HG03439 (cell line): ENCODE results near the gene ADAP1.
"Not testable (repeated sequence)": the region's sequence is repeated elsewhere in the genome, so short reads cannot be mapped to it uniquely, and the experiment has no call there.

Experiments used
- ATAC-seq: cut with Tn5 transposase; IDR thresholded peaks from one replicate; pipeline ENCODE4 v1.9.1; 2021; ENCODE audit warnings: mild to moderate bottlenecking, moderate library complexity; ENCODE audit not compliant: unreplicated experiment

The ADAP1 gene

DNA sequence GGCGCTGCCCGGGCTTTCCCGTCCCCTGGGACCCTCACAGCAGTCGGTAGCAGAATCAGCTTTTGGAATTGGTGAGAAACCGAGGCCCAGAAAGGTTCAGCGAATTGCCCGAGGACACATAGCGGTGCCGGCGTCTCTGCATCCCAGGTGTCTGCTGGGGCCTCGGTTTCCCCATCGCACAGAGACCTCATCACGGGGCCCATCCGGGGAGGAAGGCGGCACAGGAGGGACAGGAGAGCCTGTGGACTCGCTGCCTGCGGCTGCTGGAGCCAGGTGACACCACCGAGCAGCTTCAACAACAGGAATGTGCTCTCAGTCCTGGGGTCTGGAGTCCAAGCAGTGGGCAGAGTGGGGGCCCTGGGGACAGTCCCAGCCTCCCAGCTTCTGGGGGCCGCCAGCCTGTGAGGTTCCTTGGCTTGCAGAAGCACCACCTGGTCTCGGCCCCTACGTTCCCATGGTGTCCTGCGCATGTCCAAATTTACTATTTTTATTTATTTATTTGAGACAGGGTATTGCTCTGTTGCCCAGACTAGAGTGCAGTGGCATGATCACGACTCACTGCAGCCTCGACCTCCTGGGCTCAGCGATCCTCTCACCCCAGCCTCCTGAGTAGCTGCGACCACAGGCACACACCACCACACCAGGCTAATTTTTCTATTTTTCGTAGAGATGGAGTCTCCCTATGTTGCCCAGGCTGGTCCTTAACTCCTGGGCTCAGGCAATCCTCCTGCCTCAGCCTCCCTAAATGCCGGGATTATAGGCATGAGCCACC lies 21.4 kb upstream of the ADAP1 start:
- ATAC-seq = no peak

DNA sequence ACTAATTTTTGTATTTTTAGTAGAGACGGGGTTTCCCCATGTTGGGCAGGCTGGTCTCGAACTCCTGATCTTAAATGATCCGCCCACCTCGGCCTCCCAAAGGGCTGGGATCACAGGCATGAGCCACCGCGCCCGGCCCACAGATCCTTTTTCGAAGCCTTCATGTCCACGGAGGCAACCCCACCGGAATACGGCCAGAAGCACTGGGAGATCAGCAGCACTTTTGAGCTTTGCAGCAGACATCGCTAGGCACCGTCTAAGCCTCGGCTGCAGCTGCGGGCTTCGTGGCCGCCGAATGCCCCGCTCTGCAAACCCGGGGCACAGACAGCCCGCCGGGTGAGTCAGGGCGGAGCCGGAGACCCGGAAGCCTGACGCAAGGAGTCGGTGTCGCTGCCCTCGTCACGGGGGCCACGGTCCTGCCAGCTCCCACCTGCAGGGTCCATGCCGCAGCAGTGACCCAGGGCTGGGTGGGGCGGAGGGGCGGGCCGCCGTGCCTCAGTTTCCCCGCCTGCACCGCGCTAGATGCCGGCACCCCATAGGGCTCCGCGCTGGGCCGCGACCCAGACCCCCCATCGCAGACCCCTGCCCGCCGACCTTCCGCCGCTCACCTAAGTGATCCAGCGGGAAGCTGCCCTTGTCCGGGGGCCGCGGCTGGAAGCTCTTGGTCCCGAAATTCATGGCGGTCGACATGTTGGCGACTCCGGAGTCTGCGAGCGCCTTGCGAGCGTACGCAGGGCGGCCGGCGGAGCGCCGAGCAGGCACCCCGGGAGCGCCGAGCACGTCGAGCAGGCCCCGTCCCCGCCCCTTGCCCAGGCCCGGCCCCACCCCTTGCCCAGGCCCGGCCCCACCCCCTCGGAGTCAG lies 20.6 kb upstream of the ADAP1 start, which contains the start of gene COX19:
Gene COX19, minus strand, starts transcription at position 730 of the 862 bp plus-strand sequence. Its CDS starts 40 bp downstream, at position 690.
- peak; percentile 72 for ATAC-seq

DNA sequence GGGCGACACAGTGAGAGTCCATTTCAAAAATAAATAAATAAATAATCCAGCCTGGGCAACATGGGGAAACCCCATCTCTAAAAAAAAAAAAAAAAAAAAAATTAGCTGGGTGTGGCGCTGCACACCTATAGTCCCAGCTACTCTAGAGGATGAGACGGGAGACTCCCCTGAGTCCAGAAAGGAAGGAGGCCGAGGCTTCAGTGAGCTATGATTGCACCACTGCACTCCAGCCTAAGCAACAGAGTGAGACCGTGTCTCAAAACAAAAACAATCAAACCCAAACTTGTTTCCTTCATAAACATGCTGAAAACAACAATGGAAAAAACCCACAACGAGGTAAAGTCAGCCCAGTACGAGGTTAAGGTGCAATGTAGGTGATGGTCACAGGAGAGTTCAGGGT lies 19.7 kb upstream of the ADAP1 start:
- no peak for ATAC-seq

DNA sequence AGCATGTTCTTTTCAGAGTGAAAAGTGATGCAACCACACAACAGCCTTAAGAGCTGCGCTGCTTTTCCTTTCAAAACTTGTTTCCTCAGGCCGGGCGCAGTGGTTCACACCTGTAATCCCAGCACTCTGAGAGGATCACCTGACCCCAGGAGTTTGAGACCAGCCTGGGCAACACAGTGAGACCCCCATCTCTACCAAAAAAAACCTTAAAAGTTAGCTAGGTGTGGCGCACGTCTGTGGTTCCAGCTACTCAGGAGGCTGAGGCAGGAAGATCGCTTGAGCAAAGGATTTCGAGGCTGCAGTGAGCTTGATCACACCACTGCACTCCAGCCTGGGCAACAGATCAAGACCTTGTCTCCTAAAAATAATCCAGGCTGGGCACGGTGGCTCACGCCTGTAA lies 18.8 kb upstream of the ADAP1 start:
- ATAC-seq = no peak

DNA sequence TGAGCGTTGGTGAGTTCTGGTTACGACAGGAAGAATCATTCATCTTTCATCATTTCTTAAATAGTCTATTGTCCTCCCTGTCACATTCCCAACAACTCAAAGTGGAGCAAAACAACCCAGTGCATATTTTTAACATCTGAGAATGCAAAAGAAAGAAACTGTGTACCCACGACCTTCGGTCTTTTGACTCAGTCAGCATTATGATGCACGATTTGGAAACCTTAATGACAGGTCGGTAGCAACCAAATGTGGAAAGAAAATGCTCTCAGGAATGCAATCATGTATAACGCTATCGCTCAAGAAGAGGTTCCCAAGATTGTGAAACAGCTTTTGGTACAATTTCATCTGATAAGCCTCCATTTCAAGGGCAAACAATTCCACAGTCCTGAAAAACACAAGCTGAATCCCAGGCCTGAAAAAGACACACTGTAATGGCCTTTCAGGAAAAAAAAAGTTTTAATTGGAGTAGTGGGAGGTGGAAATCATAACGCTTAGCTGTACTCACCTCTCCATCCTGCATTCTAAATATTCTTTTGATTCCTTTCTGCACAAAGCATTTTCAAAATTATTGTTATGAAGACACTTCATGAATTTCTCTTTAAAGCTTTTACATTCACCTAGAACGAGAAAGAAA lies 18.3 kb upstream of the ADAP1 start:
- no peak for ATAC-seq

DNA sequence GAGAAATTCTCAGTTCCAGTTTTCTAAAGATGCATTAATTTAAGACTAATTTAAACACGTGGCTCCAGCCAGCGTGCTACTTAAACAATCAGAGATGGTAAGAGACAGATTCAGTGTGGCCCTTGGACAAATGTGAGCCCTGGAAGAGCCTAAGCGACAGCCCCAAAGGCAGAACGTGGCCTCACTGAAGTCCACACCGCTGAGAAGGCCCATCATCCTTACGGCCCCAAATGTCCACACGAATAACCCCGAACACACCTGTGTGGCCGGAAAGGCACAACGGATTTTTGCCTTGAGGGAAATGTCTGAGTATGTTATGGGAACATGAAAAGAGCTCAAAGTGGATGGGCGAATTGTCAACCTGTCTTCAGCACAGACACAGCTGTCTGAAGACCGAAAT lies 17.6 kb upstream of the ADAP1 start:
- ATAC-seq = no peak

DNA sequence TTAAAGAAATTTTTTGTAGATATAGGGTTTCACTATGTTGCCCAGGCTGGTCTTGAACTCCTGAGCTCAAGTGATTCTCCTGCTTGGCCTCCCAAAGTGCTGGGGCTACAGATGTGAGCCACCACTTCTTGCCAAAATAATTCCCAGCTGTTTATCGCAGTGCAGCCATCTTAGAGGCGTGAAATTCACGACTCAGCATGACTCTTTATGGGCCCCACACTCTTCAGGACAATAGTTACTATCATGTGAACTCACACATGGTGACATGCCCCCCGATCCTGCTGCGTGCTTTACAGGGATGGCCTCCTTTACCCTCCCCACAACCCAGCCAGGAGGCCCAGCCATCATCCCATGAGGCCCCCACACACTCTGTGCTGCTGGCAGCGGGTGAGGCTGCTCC lies 16.3 kb upstream of the ADAP1 start:
- ATAC-seq = no peak

DNA sequence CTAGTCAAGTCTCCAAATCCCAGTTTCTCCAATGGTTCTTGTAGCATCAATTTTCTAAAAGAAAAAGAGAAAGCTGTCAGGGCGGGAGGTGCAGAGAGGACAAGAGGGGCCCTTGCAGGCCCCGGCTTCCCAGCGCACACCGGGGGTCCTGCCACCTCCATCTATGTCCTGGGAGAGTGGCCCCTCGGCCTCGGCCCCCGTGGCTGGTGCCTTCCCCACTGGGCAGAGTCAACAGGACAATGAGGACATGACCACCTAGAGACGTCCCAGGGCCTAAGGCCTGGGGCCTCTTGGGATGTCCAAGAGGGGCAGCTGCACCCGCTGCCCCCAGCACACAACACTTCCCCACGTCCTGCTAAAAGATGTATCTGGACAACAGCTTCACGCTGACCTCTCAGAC lies 14.9 kb upstream of the ADAP1 start:
- ATAC-seq = no peak

DNA sequence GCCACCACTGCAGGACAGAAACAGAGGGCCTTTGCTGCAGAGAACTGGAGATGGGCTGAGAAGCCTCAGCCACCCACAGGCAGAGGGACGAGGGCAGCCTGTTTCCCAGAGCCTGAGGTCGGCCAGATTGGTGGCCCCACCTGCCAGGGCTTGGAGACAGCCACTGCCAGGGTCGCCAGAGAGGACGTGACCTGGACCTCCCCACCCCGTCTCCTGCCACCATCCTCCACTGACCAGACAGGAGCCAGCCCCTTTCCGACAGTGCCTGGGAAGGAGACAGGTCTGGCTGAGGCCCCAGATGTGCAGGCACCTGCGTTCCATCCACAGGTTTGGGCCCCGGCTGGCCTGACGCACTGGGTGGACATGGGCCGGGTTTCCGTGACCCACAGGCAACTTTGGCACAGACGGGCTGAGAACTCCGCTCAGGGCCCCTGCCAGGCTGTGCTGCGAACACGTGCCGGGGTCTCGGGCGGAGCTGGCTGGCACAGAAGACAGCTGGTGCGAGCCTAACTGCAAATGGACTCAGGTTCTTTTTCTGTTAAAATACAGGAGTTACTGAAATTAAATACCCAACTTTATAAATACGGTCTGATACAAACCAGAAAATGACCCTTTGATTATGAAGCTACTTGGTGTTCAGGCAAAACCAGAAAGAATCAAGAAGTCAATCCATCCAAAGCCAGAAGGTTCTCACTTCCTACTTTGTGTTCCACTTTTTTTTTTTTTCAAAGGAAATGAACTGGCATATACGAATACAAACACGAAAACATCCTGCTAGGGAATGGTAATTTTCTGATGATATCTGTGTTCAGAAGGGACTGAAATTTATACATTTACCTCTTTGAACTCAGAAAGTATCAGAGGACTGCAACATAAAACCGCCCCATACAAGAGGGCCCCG lies 14.0 kb upstream of the ADAP1 start:
- no peak for ATAC-seq

DNA sequence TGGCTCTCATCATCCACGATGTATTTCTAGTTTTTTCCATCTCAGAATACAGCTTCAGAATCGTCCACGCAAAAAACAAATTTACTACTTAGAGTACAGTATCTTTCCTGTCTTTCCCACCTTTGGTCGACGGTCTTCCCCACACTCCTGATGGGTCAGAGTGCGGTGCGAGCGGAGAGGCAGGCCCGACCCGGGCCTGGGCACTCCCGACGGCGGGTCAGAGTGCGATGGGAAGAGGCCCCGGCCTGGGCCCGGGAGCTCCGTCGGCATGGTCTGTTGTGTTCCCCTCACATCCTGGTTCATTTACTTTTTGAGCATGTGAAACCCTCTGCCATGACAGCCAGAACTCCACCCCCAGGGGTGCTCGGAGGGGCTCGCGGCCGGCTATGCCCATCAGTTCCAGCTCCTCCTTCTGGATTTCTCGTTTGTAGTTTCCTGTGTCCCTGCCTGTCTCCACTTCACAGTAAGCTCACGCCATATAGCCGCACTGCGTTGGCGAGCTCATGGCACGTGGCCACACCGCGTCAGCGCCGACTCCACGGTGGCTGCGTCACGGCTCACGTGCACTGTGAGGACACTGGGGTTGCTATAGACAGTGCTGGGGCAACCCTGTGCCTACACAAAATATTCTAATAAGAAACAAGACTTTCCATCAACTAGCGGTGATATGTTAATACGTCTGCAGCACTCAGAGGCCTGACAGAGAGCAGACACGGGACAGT lies 13.0 kb upstream of the ADAP1 start:
- ATAC-seq = no peak

DNA sequence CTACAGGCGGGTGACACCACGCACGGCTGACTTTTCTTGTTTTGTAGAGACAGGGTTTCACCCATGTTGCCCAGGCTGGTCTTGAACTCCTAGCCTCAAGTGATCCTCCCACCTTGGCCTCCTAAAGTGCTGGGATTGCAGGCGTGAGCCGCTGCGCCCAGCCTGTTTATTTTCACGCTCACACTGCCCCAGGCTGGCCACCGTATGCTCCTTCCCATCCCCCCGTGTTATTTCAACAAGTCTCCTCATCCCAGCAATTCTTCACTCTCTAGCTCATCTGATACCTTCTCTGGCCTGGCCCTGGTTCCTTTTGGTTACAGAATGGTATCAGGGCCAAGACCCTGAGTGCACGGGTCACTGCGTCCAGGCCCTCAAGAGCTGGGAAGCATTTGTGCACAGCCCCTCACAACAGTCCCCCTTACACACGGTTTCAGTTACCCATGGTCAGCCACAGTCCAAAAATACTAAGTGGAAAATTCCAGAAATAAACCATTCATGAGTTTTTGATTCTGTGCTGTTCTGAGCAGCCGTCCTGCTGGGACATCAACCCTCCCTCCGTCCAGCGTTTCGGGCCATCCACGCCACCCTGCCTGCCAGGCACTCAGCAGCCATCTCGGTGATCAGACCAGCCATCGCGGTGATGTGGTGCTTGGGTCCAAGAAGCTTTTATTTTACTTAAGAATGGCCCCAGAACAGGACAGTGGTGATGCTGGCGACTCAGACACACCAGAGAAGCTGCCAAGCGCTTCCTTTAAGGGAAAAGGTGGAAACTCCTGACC lies 12.0 kb upstream of the ADAP1 start:
- no peak for ATAC-seq

DNA sequence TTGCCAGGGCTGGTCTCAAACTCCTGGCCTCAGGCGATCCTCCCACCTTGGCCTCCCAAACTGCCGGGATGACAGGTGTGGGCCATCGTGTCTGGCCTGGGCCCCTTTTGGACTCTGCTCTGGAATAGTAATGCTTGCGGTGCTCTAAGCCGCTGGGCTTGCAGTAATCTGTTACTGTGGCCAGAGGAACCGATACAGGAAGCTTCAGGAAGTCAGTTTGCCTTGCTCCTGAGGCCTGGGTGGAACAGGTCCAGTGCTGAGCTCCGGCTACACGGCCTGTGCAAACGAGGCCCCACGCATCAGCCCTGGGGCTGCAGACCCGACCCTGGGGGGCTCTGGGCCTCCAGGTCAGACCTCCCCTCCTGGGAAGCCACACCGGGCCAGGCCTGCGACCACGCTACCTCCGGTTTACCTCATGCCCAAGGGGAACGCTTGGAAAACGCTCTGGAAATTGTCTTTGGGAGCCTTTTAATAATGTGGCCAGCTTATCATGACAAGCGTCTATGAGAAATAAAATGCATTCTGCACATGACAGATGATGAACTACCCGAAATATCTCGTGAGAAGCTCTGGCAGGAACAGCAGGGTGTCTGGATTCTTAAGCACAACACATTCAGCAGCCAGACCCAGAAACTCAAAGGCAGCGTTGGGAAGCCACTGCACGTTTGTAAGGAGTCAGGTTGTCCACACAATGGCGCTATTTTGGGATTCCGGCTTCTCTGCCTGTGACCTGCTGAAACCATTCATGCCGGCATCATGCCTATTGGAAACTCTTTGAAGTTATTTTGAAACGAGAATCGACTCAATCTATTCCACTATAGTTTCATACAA lies 10.1 kb upstream of the ADAP1 start:
- ATAC-seq = no peak

DNA sequence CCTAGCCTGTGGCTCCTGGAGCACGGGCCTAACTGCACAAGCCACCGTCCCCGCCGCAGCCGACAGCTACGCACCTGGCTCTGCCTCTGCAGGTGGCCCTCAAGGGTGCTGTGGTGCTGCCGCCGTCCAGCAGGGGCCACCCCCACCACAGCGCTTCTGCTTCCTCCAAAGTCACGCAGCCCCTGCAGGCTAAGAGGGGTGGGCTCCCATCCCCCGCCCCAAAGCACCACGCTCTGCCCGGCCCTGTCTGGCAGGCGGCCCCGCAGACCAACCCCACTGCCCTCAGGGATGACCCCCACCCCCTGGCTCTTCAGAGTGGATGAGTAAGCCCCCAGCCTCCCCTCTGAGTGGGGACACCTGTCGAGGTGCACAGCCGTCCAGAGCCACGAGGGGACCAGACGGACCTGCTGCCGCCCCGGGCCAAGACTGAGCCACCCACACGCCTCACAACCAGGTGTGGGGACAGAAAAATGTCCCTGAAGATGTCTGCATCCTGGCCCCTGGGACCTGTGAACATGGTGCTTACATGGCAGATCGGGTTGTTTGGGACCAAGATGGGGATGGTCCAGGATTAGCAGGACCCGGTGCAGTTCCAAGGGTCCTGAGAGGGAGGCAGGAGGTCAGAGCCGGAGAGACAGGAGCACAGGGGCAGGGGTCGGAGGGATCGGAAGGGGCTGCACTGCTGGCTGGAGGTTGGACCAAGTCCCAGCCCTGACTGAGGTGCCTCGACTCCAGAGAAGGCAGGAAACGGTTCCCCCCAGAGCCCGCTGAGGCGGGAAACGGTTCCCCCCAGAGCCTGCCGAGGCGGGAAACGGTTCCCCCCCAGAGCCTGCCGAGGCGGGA lies 9.0 kb upstream of the ADAP1 start:
- no peak for ATAC-seq

DNA sequence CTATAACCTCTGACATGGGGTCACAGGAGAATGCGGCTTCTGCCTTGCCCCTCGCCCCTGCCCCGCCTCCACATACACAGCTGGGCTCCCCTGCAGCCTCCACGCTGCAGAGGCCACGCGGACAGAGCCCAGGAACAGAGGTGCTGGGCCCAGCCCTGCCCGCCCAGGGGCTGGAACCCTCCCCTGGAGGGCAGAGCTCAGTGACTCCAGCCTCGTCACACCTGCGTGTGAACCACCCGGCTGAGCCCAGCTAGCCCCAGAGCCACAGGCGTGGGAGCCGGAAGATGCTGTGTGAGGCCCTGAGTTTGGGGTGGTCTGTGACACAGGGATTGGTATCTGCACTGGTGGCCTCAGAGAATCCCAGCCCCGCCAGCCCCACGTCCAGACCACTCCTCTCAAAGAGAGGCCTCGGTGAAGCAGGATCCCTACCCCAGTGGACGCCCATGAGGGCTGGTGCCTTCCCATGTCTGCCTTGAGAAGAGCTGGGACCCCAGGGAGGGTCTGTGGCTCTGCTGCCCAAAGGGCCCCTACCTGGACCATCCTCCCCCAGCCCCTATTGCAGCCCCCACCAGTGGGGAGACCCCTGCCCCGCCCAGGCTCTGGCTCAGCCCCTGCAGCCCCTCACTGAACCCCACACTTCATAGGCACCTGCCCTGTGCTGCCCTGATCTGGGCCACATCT lies 8.1 kb upstream of the ADAP1 start:
- ATAC-seq = no peak

DNA sequence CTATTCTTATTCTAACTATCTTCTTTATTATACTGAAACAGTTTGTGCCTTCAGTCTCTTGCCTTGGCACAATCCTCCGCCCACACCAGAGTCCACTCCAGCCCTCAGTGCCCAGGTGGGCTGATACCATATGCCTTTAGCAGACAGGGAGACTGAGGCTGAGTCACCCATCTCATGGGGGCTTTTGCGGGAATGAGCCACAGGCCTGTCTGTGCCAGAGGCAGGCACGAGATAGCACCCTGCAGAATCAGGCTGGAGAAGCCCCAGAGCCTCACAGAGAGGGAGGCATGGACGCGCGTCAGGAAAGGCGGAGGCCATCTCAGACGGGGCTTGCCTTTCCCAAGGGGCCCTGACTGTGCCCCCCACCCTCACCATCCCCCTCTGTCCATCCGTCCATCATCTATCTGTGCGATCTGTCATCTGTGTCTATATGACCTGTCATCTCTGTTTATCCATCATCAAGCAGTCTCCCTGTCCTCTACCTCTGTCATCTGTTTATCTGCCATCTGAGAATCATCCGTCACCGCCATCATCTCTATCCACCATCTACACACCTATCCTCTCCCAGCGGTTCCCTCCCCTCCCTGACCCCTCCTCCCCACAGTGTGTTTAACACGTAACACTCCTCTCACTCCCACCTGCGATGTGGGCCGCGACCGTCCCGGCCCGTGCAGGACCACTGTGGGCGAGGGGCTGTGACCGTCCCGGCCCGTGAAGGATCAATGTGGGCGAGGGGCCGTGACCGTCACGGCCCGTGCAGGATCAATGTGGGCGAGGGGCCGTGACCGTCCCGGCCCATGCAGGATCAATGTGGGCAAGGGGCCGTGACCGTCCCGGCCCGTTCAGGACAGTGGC lies 7.3 kb upstream of the ADAP1 start:
- no peak for ATAC-seq

DNA sequence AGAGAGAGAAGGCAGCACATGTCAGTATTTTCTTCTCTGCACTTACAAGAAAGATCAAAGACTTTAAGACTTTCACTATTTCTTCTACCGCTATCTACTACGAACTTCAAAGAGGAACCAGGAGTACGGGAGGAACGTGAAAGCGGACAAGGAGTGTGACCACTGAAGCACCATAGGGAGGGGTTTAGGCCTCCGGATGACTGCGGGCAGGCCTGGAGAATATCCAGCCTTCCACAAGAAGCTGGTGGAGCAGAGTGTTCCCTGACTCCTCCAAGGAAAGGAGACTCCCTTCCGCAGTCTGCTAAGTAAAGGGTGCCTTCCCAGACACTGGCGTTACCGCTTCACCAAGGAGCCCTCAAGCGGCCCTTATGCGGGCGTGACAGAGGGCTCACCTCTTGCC lies 6.5 kb upstream of the ADAP1 start:
- not testable (repeated sequence) for ATAC-seq
